Activated CD4-positive, CD25-positive, alpha-beta regulatory T cell treated with anti-CD3 and anti-CD28 coated beads, Interleukin-2, amount 50 U/mL, for 24 hours (primary cell): ENCODE results near the gene KCTD2.
"Not testable (repeated sequence)": the region's sequence is repeated elsewhere in the genome, so short reads cannot be mapped to it uniquely, and the experiment has no call there.

Experiments used
- ATAC-seq, 2 donors: fragments of 150-1000 bp; cut with Tn5 transposase; one replicate each; pipeline ENCODE4 v1.10.0; 2021; ENCODE audit warnings: mild to moderate bottlenecking in 1 of 2, moderate library complexity in 1 of 2

The KCTD2 gene

GRCh38 chr17:75046407-75047289 lies at the start of gene KCTD2, which contains the start of gene ATP5PD:
Gene KCTD2 (plus strand): TSS chr17:75047225. CDS start chr17:75047251, 26 bp downstream.
Gene ATP5PD (minus strand): TSS chr17:75046969. CDS start chr17:75042650, 4,319 bp downstream.
- peak; percentile 95 to 96 for ATAC-seq

DNA sequence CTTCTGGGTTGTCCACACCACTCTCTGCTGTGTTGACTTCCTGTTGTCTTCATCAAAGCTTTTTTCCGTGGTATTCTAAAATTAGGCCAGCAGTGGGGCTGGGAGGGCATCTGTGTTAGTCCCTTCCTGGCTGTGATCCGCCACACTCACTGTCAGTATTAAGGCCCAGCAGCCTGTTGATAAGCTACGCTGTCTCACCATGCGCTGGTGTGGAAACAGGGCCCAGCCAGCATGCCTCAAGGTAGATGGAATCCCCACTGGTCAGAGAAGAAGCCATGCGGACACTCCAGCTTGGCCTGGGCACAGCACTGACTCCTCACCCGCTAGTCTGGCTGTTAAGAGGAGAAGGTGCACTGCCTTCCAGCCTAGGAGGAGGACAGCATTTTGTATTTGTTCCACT lies 48.2 kb upstream of the KCTD2 start:
- no peak for ATAC-seq

GRCh38 chr17:74999523-74999922 lies 47.5 kb upstream of the KCTD2 start:
- no peak for ATAC-seq

DNA sequence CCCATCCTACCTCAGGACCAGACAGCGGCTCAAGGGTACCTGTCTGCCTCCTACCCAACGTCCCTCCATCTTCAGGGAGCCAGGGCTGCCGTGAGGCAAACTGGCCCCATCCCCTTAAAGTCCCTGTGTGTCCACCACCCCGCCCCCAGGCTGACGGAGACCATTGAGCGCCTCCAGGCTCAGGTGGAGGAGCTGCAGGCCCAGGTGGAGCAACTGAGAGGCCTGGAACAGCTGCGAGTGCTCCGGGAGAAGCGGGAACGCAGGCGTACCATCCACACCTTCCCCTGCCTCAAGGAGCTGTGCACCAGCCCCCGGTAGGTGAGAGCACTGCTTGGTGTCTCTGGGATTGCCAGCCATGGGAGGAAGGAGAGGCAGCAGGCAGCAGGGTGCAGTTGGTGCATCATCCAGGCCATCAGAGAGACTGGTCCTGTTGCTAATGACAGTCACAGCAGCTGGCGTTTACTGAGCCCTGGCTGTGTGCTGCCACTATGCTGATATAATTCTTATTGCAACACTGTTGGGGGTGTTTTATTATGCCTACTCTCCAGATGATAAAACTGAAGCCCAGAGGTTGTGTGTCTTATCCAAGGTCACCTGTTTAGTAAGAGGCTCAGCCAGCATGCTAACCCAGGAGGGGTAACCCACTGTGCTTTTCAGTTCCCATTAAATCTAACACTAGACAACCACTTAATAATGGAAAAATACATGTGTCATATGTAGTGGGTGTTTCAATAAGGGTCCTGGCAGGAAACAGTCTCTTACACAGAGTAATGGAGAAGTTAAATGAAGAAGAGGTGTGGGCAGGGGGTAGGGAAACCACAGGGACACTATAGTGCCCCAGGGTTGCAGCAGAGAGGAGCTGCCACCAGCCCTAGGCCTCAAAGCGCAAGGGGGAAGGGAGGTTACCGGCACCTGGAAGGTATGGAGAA lies 44.8 kb upstream of the KCTD2 start:
- no peak for ATAC-seq

GRCh38 chr17:75003070-75003956 lies 43.7 kb upstream of the KCTD2 start:
- no peak for ATAC-seq

GRCh38 chr17:75003957-75004355 lies 43.1 kb upstream of the KCTD2 start:
- ATAC-seq: no peak

DNA sequence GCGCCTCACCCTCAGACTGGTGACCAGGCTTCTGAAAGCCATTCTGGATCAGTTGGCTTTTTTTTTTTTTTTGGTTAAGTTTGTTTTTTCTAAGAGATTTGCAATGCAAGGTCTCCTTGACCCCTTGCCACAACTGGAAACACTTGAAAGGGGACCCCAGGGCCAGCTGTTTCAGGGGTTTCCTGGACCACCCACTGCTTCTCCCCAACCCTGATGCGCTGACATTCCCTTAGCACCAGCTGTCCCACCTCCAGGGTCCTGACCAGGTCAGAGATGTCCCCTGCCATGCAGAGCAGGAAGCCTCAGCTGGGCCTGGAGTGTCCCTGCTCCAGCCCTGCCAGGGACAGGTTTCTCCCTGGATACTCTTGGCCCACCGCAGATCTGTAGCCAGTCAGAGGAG lies 42.7 kb upstream of the KCTD2 start:
- ATAC-seq: no peak

- ATAC-seq: no peak
Observed at GRCh38 chr17:75005291-75005690, 41.7 kb upstream of the KCTD2 start.

- not testable (repeated sequence) for ATAC-seq
Observed at GRCh38 chr17:75006084-75006483, 40.9 kb upstream of the KCTD2 start.

- ATAC-seq: no peak
Observed at GRCh38 chr17:75006653-75007052, 40.4 kb upstream of the KCTD2 start.

GRCh38 chr17:75008373-75008772 lies 38.7 kb upstream of the KCTD2 start:
- ATAC-seq: no peak

DNA sequence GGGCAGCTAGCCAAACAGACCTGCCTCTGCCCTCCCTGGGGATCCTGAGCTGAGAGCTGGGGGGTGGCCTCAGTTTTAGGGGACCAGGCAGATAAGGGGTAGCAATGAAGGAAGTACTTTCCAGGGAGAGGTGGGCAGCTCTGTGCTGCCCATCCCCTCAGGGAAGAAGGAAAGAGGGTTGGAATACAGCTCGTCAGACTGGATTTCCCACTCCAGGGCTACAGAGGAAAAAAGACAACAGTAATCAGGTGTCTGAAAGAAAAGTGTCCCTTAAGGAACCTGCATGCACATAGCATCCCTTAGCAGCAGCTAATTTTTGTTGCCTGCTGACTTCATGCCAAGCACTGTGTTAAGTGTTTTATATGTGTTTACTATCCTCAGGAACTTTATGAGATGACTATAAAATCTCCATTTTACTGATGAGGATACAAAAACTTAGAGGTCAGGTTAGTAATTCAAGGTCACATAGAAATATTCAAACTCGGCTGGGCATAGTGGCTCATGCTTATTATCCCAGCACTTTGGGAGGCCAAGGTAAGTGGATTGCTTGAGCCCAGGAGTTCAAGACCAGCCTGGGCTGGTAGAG lies 37.8 kb upstream of the KCTD2 start:
- no peak for ATAC-seq

DNA sequence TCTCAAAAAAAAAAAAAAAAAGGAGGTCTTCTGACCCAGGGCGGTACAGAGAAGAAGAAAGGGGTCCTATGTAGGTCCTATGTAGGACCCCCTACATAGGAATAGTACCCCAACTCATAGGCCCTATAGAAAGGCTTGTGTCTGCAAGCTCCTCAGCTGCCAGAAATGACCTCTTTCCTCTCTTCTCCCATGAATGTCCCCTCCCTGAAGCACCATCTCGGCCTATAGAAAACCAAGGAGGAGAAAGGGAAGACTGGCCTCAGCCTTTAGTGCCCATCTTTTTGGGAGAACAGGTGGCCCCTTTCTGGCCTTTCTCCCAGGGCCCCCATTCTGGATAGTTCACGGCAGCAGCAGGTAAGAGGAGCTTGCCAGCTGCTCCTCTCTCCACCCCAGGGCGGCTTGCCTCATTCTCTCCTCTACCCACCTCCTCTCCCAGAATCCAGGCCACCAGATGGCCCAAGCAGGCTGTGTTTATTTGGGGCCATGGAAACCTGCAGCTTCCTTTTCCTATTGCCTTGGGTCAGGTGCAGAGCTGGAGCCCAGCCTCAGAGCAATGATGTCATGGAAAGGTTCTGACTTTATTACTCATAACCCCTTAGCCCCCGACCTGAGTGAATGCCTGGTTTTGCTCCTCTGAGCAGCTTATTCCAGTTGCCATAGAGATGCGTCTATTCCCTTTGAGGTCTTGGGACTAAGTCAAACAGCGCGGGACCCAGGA lies 36.2 kb upstream of the KCTD2 start:
- no peak for ATAC-seq

DNA sequence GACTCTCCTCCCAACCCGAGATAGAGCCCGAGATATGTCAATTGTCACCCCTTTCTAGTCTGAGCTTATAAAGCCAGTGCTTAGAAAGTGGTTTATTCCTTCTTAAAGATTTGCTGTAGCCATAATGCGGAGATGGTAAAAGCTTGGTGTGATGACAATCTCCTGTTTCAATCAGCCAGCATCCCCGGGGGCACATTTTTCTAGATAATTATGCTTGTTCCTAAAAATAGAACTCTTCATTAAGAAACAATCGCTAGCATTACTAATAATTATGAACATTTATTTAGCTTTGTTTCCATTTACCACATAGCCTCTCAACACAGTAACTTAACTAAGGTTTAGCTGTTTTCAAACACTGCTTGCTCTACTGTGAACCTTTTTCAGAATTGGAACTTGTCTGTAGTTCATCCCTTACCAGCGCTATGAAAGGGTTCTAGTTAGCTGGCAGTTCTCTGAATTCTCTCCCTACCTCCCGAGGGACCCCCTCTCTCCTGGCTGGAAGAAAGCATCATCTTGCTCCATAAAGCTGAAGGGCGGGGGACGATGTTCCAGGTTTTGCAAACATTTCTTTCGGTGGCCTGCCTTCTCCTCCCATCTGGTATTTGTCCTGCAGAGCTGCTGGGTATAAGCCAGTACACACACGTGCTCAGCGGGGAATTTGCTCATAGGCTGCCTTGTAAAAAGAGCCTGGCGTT lies 35.5 kb upstream of the KCTD2 start:
- no peak for ATAC-seq

DNA sequence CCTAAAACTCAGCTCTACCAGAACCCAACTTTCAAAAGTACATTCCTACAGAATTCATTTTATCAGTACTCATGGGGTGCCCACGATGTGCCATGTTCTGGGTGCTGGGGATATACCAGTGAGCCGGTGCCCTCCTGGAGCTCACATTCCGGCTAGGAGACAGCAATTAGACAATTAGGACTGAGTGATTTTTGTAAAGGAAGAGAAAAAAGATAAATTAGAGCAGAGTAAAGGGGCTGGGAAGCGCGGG lies 35.0 kb upstream of the KCTD2 start:
- no peak for ATAC-seq

GRCh38 chr17:75012346-75013091 lies 34.5 kb upstream of the KCTD2 start, which contains the start of gene MRPL58:
Gene MRPL58 (plus strand): TSS chr17:75012670. CDS start chr17:75012687, 17 bp downstream.
- ATAC-seq: peak; percentile 96

GRCh38 chr17:75013092-75013559 lies 33.9 kb upstream of the KCTD2 start:
- ATAC-seq: no peak

DNA sequence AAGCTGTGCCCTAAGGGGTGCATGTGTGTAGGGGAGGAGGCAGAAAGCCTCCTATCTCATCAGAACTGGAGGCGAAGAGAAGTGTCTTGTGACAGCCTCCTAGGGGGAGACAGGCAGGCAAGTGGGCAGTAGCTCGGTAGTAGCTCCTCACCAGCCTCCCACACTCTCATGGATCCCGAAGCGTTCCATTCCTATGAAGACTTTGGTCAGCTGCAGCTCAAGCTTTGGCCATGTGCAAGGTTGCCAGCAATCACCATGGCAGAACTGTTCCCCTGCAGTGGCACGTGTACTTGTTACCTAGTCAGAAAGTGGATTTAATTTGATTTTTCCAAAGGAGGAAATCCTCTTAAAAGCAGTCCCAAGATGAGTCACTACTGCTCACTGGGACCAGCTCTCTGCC lies 27.9 kb upstream of the KCTD2 start:
- ATAC-seq: no peak

GRCh38 chr17:75019710-75020109 lies 27.3 kb upstream of the KCTD2 start:
- ATAC-seq: no peak
